ENCODE measurements around the gene RANBP3. TPM values are rescaled to one million over a fixed set of nuclear protein-coding genes. Genes with fewer than 3 reads are reported as not detected.

Gene RANBP3
- total RNA-seq, 1 experiment from 2014 or later, result 62.4 TPM

DNA sequence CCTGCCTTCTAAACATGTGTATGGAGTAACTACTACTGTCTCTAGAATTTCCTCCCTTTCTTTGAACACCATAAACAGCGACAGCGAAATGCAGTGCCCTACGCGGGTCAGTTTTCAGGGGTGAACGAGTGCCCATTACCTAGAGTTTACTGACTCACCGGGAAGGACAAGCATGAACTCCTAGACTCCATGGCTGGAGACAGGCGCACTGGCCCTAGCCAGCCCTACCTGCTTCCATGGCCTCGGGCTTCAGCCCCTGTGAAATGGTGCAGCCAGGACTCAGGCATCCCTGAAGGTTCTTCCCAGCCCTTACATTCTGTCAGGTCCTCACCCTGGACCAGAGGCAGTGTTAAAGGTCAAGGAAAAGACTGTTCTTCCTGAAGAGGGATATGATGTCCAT lies 8.5 kb downstream of the RANBP3 start:
- TF ChIP-seq ZFX (IDR thresholded peaks at IDR 0.05), result no peak
- TF ChIP-seq, protein P1, sequence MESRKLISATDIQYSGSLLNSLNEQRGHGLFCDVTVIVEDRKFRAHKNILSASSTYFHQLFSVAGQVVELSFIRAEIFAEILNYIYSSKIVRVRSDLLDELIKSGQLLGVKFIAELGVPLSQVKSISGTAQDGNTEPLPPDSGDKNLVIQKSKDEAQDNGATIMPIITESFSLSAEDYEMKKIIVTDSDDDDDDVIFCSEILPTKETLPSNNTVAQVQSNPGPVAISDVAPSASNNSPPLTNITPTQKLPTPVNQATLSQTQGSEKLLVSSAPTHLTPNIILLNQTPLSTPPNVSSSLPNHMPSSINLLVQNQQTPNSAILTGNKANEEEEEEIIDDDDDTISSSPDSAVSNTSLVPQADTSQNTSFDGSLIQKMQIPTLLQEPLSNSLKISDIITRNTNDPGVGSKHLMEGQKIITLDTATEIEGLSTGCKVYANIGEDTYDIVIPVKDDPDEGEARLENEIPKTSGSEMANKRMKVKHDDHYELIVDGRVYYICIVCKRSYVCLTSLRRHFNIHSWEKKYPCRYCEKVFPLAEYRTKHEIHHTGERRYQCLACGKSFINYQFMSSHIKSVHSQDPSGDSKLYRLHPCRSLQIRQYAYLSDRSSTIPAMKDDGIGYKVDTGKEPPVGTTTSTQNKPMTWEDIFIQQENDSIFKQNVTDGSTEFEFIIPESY (IDR thresholded peaks at IDR 0.05; ENCODE audit: extremely low read depth, insufficient replicate concordance, low read length), result no peak
- TF ChIP-seq EZH2phosphoT487 (IDR thresholded peaks at IDR 0.05; ENCODE audit: borderline replicate concordance), result no peak
- no peak for TF ChIP-seq JUND (IDR thresholded peaks at IDR 0.05)
- TF ChIP-seq SIN3A (IDR thresholded peaks at IDR 0.05; ENCODE audit: low read depth), result no peak
- TF ChIP-seq SRF (IDR thresholded peaks at IDR 0.05; ENCODE audit: low read depth), result no peak
- TF ChIP-seq TCF7L2 (IDR thresholded peaks at IDR 0.05; ENCODE audit: borderline replicate concordance, extremely low read depth, insufficient read depth, insufficient read length), result no peak
- TF ChIP-seq, protein P2, sequence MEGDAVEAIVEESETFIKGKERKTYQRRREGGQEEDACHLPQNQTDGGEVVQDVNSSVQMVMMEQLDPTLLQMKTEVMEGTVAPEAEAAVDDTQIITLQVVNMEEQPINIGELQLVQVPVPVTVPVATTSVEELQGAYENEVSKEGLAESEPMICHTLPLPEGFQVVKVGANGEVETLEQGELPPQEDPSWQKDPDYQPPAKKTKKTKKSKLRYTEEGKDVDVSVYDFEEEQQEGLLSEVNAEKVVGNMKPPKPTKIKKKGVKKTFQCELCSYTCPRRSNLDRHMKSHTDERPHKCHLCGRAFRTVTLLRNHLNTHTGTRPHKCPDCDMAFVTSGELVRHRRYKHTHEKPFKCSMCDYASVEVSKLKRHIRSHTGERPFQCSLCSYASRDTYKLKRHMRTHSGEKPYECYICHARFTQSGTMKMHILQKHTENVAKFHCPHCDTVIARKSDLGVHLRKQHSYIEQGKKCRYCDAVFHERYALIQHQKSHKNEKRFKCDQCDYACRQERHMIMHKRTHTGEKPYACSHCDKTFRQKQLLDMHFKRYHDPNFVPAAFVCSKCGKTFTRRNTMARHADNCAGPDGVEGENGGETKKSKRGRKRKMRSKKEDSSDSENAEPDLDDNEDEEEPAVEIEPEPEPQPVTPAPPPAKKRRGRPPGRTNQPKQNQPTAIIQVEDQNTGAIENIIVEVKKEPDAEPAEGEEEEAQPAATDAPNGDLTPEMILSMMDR (IDR thresholded peaks at IDR 0.05 in 2 of 3, conservative IDR thresholded peaks at IDR 0.05 in 1 of 3; ENCODE audit: borderline replicate concordance in 1 of 3, insufficient read depth in 1 of 3, low read depth in 2 of 3, low read length in 2 of 3), result no peak
- no peak for TF ChIP-seq EZH2 (IDR thresholded peaks at IDR 0.05)

More for the DNA sequence above, 8.5 kb downstream of the RANBP3 start:
- no peak overlapping the region for H3K4me3 ChIP-seq (replicated peaks in 1 of 2; ENCODE audit: low read depth in 1 of 2, low read length in 2 of 2)
- peaks cover 5% of the 10 kb centered on the region; the same call in 1 of the 2 replicates for H4K20me1 ChIP-seq (ENCODE audit: insufficient read depth)
- no peak overlapping the region for H3K27ac ChIP-seq (ENCODE audit: low read depth, low read length)
- peaks cover 3 to 19% of the 10 kb centered on the region in 2 experiments; a peak in 2 of 4 replicates for H3K36me3 ChIP-seq (ENCODE audit: control insufficient read depth in 1 of 2, insufficient read depth in 2 of 2, low read length in 2 of 2)
- ChIA-PET CTCF (no interaction called here), RAD21 (ENCODE audit: low non-redundant PET in 1 of 2, low total read pairs in 2 of 2, uncharacterized antibody in 2 of 2, unreplicated experiment in 2 of 2) (no interaction called here), POLR2A (no interaction called here)
- intact Hi-C loops (cut with micrococcal nuclease), result loop anchor here (5.0 kb wide), 1 partner anchor 157 kb away; no protein-coding TSS in a partner anchor
- DNase-seq (ENCODE audit: low read depth, low spot score) (no peak), ATAC-seq (no peak)
- H2AFZ ChIP-seq (ENCODE audit: low read depth, low read length, poor library complexity, severe bottlenecking), result no peak overlapping the region
- H3K9me2 ChIP-seq (ENCODE audit: insufficient read depth), result no peaks in the 10 kb centered on the region
- H3K27me3 ChIP-seq (ENCODE audit: insufficient read depth, low read length), result no peaks in the 10 kb centered on the region
- no peaks in the 10 kb centered on the region for H3K9me3 ChIP-seq (ENCODE audit: control insufficient read depth in 1 of 2, insufficient read depth in 1 of 2, low read depth in 1 of 2, low read length in 2 of 2)
- H3K9ac ChIP-seq (ENCODE audit: low read length), result no peak overlapping the region
- H3K4me2 ChIP-seq (ENCODE audit: low read length), result no peak overlapping the region
- BruUV-seq (replicated peaks), result no TSS peak
- peaks cover 100% of the 10 kb centered on the region for H3K79me2 ChIP-seq (ENCODE audit: insufficient read depth, low read length)
- peaks cover 0 to 12% of the 10 kb centered on the region in 2 experiments; a peak in 2 of 4 replicates for H3K4me1 ChIP-seq (ENCODE audit: control insufficient read depth in 1 of 2, insufficient read depth in 2 of 2, low read length in 2 of 2)

Data from HCT116 (cell line).